Stimulated activated CD4-positive, alpha-beta T cell treated with anti-CD3 and anti-CD28 coated beads, Interleukin-4, amount 100 ng/mL, for 48 hours (primary cell): ENCODE results near the gene LTV1.

ENCODE experiments used
- DNase-seq, 2 donors: peaks; one replicate each; pipeline ENCODE4 v3.0.0-alpha.2; 2020; ENCODE audit warnings: low read depth in 2 of 2

Gene LTV1

GRCh38 chr6:143894655-143895054 is 51.5 kb downstream of the LTV1 start:
- no peak for DNase-seq

- no peak for DNase-seq
These were observed 53.2 kb downstream of the LTV1 start for GRCh38 chr6:143896126-143896860.

- DNase-seq, result no peak
These were observed 57.2 kb downstream of the LTV1 start for GRCh38 chr6:143900358-143900757.

GRCh38 chr6:143901885-143902750 is 59.0 kb downstream of the LTV1 start:
- DNase-seq, result no peak

- no peak for DNase-seq
These were observed 59.7 kb downstream of the LTV1 start for GRCh38 chr6:143902827-143903226.

GRCh38 chr6:143911028-143911427 is 67.9 kb downstream of the LTV1 start:
- no peak for DNase-seq

GRCh38 chr6:143912671-143913070 is 69.5 kb downstream of the LTV1 start:
- no peak for DNase-seq
